HepG2 (cell line): Measurements from ENCODE around the gene AFF4. TPM values are rescaled to one million over a fixed set of nuclear protein-coding genes. Genes with fewer than 3 reads are reported as not detected.

ENCODE experiments used
- ARID4A ChIP-seq: sonication (generic); formaldehyde crosslinking; IDR thresholded peaks from 2 replicates; pipeline ENCODE4 v1.5.0; 2020; ENCODE audit warnings: mild to moderate bottlenecking, missing genetic modification reagents, borderline replicate concordance
- CREB1 ChIP-seq, 2 experiments: fragments of 450-650 bp in 1 of 2; IDR thresholded peaks; 2 replicates each; pipeline ENCODE4 v1.6.1; 2016 to 2017; ENCODE audit warnings: control low read depth in 1 of 2, mild to moderate bottlenecking in 1 of 2, missing compliant biosample characterization in 1 of 2, missing genetic modification characterization in 1 of 2
- ELF4 ChIP-seq: sonication (generic); formaldehyde crosslinking; IDR thresholded peaks from 2 replicates; pipeline ENCODE4 v1.5.0; 2020; ENCODE audit warnings: missing genetic modification reagents, mild to moderate bottlenecking, moderate library complexity, borderline replicate concordance
- MEIS1 ChIP-seq: sonication (generic); formaldehyde crosslinking; IDR thresholded peaks from 2 replicates; pipeline ENCODE4 v1.9.0; 2021; ENCODE audit warnings: mild to moderate bottlenecking, missing genetic modification reagents, moderate library complexity, borderline replicate concordance
- NFYB ChIP-seq: sonication (generic); formaldehyde crosslinking; IDR thresholded peaks from 2 replicates; pipeline ENCODE4 v1.4.0; 2020; ENCODE audit warnings: missing genetic modification reagents
- NONO ChIP-seq, 2 experiments: fragments of 450-650 bp in 1 of 2; sonication (generic) in 1 of 2; formaldehyde crosslinking in 1 of 2; IDR thresholded peaks in 1 of 2; conservative IDR thresholded peaks in 1 of 2; 2 replicates each; pipeline versions ENCODE4 v1.6.1 to v1.8.0; 2017 to 2022; ENCODE audit warnings: mild to moderate bottlenecking in 1 of 2, missing genetic modification reagents in 1 of 2, moderate library complexity in 1 of 2
- RFXAP ChIP-seq: sonication (generic); formaldehyde crosslinking; IDR thresholded peaks from 2 replicates; pipeline ENCODE4 v1.4.0; 2020; ENCODE audit warnings: missing genetic modification reagents, borderline replicate concordance
- SAP130 ChIP-seq: IDR thresholded peaks from 2 replicates; pipeline ENCODE4 v1.6.1; 2016; ENCODE audit warnings: low read depth
- TFDP2 ChIP-seq: sonication (generic); formaldehyde crosslinking; IDR thresholded peaks from 2 replicates; pipeline ENCODE4 v1.4.0; 2020; ENCODE audit warnings: missing genetic modification reagents
- ZFP36 ChIP-seq: fragments of 150-350 bp; IDR thresholded peaks from 2 replicates; pipeline ENCODE4 v1.6.1; 2018; ENCODE audit warnings: borderline replicate concordance, low read length, low read depth; ENCODE audit not compliant: partially characterized antibody
- ZFX ChIP-seq: sonication (generic); formaldehyde crosslinking; IDR thresholded peaks from 2 replicates; pipeline ENCODE4 v1.4.0; 2020; ENCODE audit warnings: mild to moderate bottlenecking, low read depth, missing genetic modification reagents, moderate library complexity
- ZNF281 ChIP-seq: sonication (generic); formaldehyde crosslinking; IDR thresholded peaks from 2 replicates; pipeline ENCODE4 v1.4.0; 2020; ENCODE audit warnings: missing genetic modification reagents, borderline replicate concordance
- ZNF430 ChIP-seq: sonication (generic); formaldehyde crosslinking; IDR thresholded peaks from 2 replicates; pipeline ENCODE4 v1.9.0; 2021; ENCODE audit warnings: mild to moderate bottlenecking, missing genetic modification reagents
- ZNF598 ChIP-seq: sonication (generic); formaldehyde crosslinking; IDR thresholded peaks from 2 replicates; pipeline ENCODE4 v1.5.1; 2020; ENCODE audit warnings: mild to moderate bottlenecking, missing genetic modification reagents, borderline replicate concordance
- polyA plus RNA-seq, 8 experiments: library from polyadenylated mRNA; depleted of rRNA in 3 of 8; stranded (reverse) in 7 of 8; unstranded in 1 of 8; fragments of >200 nt; fragmentation: Illumina TruSeq in 4 of 8; extraction: Trizol in 4 of 8; gene quantifications; 2 replicates each; pipeline versions ENCODE4 v1.2.1 to v1.2.3, GENCODE V29; 2011 to 2016; ENCODE audit warnings: low read depth in 4 of 8, missing spikeins in 1 of 8, mixed read lengths in 1 of 8; ENCODE audit not compliant: insufficient read depth in 1 of 8
- total RNA-seq, 5 experiments: library from RNA; depleted of rRNA; stranded (reverse); fragments of >200 nt; fragmentation: Illumina TruSeq; extraction: Trizol; gene quantifications; 2 replicates each; pipeline ENCODE4 v1.2.3, GENCODE V29; 2016; ENCODE audit warnings: low read depth in 1 of 5

AFF4 gene
- total and polyA plus RNA-seq, 2 of the 13 experiments (the other 11 are each of a cell fraction or from before 2014, with no cell fraction given): 22.1 to 25.5 TPM

- TF ChIP-seq ZNF598 (CRISPR knock-in tag) (no peak), ZFX (CRISPR knock-in tag) (peak; percentile 43), CREB1 (IDR thresholded peaks at IDR 0.05) (no peak), CREB1 (CRISPR knock-in tag; IDR thresholded peaks at IDR 0.05) (peak; percentile 70), NONO (IDR thresholded peaks at IDR 0.05) (no peak), NONO (CRISPR knock-in tag; conservative IDR thresholded peaks at IDR 0.05) (0 out of 2 replicates have a peak, but pooled peaks have one; percentile 29), NFYB (CRISPR knock-in tag) (no peak), ARID4A (CRISPR knock-in tag) (peak; percentile 38; the same call in 1 of the 2 replicates), MEIS1 (CRISPR knock-in tag) (no peak; the same call in 1 of the 2 replicates), ZNF430 (peak; percentile 79), ZFP36 (no peak), TFDP2 (CRISPR knock-in tag) (peak; percentile 13; the same call in 1 of the 2 replicates), ZNF281 (CRISPR knock-in tag) (peak; percentile 50; the same call in 1 of the 2 replicates), SAP130 (CRISPR knock-in tag) (peak; percentile 74), RFXAP (0 out of 2 replicates have a peak, but pooled peaks have one; percentile 48), ELF4 (CRISPR knock-in tag) (no peak)
Measured at GRCh38 chr5:132839426-132840301, 123.8 kb downstream of the AFF4 start (continued).
